Stimulated activated CD8-positive, alpha-beta memory T cell treated with anti-CD3 and anti-CD28 coated beads, Interleukin-7, amount 100 ng/mL, for 4 hours (primary cell): Measurements from ENCODE around the gene GSTA4.
"Not testable (repeated sequence)": the region's sequence is repeated elsewhere in the genome, so short reads cannot be mapped to it uniquely, and the experiment has no call there.

Source experiments
- DNase-seq, 2 donors: peaks; one replicate each; pipeline ENCODE4 v3.0.0-alpha.2; 2020; ENCODE audit warnings: low read depth in 2 of 2

Gene GSTA4

DNA sequence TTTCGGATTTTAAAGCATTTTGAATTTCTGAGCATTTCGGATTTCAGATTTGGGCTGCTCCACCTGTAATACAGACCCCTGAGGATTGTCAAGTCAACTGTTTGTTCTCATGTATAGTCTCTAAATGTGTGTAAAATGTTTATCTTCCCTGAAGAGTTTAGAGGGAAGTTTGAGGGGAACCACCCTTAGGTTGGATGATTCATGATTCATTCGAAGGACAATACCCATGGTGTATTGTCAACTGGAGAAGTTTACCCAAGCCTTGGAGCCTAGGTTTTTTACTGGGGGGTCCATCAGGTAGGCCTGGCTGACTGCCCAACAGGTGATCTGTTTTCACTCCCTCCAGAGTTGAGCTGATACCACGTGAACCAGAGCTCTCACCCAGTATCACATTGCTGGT, 18.9 kb downstream of the GSTA4 start:
- no peak for DNase-seq

DNA sequence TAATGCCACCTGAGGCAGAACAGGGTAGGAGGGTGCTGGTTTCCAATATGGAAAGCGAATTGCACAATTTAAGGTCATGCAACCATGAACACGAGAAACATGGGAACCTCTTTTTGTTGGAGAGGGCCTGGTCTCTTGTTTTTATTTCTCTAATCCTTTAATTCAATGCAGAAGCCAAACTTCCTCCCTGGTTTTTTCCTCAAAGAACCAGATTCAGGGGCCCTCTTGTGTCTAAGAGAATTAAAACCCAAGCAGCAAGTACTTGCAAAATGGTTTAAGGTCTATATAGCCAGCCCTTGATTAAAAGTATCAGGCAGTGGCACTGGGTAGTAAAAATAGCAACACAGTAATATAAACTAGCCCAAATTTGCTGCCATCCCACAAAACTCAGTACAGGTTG, 19.5 kb downstream of the GSTA4 start:
- DNase-seq = no peak

DNA sequence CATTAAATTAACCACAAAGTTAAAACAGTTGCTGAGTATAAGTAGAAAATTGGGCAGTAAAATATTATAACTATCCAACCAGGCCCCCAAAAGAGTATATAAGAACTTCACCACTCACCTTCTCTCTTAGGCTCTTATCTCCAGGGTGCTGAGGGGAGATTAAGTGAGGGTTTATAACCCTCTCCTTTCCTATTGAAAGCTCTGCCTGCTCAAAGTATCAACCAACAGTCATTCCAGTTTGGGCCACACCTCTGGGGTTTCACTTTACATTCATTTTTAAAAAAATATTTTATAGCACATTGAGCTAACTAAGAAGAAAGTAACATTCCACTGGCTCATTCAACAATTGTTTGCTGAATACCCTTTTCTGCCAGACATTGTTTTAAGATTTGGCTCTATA, 22.1 kb downstream of the GSTA4 start:
- no peak for DNase-seq

DNA sequence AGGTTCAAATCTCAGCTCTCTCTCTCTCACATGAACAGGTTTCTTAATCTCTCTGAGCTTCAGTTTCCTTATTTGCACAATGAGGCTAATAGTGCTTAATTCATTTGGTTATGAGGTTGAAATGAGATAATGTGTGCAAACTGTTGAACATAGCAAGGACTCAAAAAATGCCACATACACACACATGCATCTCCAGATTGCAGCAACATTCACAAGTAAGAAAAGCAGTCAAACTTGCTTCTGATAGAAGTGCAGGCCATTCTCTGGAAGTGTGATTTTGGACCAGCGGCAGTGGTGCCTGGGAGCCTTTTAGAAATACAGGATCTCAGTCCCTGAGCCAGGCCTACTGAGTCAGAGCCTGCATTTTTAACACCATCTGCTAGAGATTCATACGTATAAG, 25.7 kb downstream of the GSTA4 start:
- DNase-seq = no peak

DNA sequence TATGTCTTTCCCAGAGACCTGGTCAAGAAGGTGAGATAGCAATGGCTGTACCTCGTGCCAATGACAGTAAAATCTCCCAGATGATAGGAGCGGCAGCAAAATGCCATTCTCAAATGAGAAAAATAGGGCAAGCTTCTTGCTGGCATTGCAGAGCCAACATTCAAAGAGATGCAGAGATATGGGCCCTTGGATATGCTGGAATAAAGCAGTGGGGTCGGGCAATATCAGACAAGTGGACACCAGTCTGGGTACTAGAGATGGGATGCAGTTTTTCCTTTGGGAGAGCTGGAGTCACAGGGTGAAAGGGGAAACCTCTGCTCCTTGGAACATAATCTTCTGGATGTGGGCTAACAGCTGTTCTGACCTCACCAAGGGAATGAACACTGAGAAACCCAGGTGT, 29.0 kb downstream of the GSTA4 start:
- DNase-seq = no peak

DNA sequence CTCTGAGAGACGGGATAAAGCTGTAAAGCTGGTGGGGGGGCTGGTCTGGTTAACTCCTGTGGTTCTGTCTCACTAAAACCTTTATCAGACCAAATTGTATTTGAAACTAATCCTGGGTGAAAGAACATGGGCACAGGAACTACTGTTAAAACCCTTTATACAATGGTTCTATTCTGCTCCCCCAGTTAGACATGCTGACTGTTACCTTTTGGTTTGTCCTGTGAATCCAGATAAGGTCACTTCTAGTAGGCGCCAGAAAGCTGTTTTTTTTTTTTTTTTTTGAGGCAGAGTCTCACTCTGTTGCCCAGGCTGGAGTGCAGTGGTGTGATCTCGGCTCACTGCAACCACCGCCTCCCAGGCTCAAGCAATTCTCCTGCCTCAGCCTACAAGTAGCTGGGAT, 29.7 kb downstream of the GSTA4 start:
- no peak for DNase-seq

DNA sequence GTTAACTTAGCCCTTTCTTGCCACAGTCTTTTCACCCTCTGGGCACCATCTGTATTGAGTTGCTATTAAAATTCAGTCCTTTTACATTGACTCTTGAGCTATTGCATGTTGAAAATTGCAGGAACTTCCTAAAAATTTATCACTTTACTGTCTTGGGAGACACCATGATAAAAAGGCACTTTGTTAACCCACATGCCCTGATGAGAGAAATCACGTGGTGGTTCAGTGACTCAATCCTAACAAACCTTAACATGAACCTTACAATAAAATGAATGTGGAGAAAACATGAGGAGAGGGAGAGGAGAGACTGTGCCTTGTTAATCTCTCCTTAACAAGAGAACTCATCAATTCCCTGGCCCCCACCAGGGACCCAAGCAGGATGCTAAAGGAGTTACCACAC, 30.8 kb downstream of the GSTA4 start:
- DNase-seq = no peak

DNA sequence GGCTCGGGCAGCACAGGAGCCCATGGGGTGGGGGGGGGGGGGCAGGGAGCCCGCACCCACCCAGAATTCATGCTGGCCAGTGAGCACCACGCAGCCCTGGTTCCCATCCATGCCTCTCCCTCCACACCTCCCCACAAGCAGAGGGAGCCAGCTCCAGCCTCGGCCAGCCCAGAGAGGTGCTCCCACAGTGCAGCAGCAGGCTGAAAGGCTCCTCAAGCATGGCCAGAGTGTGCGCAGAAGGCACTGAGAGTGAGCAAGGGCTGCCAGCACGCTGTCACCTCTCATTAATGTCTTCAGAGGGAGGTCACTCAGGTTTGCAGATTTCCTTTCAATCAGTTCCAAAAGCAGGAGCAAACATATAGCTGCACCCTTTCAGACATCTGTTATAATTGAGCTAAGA, 32.4 kb downstream of the GSTA4 start:
- no peak for DNase-seq

DNA sequence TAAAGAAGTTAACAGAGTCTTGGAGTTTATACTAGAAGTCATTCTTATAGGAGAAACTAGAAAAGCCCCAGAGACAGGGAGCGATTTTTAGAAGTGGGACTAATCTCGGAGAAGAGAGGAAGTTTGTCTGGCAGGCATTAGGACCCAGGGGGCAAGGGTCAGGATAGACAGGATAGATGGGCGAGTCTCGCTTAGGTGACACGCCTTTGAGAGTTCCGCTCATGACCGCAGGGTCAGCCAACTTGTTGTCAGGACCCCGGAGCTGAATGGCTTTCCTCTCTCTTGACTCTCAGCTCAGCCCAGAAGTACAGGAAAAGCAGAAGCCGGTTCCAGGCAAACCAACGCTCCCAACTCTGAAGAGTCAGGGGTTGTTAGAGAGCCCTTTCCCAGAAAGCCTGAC, 34.1 kb downstream of the GSTA4 start:
- DNase-seq = not testable (repeated sequence)

DNA sequence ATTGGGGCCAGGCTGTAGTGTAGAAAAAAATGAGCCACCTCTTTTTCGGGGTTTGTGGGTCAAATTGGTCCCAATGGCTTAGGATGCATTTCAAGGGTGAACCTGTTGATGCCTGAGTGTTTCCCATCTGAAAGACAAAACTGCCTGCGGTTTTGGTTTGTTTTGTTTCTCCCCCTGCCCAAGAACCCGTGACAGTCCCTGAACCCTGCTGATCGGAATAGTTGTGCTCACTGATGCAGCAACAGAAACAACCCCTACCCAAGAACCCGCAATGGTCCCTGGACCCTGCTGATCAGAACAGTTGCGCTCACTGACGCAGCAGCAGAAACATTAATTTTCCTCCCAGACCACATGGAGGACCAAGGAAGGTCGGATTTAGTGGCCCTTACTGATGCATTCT, 34.9 kb downstream of the GSTA4 start:
- not testable (repeated sequence) for DNase-seq

DNA sequence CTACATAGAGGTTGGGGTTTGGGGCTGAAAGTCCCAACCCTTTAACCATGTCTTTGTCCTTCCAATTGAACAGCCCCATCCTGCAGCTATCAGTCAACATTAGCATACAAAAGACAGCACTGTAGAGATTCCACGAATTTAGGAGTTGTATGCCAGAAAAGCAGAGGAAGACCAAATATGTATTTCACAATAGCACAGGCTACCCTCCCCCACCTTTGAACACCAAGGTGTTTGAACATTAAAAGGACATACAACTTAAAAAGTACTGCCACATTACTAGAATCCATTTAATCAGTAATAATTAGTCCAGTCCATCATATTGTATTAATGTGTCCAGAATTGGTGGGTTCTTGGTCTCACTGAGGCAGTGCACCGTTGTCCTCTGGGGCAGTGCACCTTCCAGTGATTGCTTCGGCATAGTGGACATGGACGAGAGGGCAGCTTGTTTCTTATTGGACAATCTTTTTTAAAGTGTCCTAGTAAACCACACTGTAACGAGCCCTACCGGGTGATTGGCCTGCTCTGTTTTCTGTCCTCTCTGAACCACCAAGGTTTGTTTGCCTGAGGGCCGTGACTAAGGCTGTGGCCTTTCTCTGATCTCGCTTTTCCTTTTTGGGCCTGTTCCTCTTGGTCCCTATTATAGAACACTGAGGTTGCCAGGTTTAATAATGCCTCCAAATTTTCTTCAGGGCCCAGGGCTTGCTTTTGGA, 36.4 kb downstream of the GSTA4 start:
- DNase-seq = no peak

DNA sequence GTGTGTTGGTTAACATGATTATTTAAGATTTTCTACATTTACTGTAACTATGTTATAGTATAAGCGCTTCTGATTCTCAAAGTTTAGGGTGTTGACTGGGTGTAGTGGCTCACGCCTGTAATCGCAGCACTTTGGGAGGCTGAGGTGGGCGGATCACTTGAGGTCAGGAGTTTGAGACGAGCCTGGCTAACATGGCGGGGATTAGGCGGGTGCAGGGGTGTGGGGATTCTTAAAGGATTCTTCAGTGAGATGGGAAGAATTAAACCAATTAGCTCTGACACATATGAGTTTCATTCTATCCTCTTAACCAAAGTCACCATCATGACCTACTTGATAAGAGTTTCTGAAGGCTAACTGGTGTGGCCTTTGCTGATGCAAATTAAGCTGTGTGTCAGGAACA, 39.2 kb downstream of the GSTA4 start:
- no peak for DNase-seq

DNA sequence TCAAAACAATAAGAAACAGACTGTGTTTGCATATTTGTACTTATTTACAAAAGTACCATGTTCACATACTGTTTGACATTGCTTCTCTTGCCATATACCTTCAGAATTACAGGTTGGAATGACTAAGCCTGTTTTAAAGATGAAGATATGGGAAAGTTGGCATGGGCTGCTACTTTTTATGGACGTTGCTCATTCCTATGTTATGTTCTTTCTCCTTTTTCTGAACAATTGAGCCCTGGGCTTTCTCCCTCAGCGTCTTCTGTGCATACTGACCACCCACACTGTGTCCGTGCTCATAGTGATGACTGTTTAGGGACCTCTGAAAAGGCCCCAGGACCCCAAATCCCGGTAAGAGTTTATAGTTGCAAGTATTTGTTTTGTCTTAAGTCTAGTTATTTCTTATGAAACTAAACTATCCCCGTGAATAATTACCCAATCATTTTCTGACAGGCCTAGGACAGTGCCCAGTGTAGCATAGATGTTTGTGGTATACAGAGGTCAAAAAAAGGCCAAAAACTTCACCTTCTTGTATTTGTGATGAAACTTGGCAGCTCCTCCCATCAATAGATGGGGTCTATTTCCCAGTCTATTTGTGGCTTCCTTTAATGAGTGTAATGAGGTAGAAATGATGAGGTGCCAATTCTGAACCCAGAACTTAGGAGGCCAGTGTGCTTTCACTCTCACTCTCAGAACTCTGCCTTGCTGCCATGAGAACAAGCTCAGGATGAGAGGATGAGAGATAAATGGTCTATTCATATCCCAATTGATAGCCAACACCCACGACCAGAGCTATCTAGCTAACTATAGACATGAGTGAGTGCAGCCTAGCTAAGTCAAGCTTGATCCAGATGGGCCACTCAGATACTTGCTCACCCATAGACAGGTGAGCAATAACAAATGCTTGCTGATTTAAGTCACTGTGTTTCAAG, 40.9 kb downstream of the GSTA4 start:
- no peak for DNase-seq

DNA sequence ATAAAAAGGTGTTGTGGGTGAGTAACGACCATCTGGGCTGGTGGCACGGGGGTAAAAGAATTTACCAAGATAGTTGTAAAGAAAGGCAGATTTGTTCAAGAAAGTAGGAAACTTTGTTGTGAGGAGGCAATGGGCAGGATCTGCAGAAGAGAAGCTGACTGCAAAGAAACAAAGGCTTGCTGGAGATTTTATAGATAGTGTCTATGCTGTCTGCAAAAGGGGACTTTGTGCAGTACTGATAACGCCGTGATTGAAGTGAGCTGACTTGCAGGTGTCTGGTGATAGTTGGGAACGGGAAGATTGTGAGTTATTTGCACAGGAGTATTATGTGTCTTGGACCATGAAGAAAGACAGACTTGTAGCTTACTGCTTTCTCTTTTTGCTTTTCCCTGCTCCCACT, 48.8 kb downstream of the GSTA4 start:
- DNase-seq = no peak

DNA sequence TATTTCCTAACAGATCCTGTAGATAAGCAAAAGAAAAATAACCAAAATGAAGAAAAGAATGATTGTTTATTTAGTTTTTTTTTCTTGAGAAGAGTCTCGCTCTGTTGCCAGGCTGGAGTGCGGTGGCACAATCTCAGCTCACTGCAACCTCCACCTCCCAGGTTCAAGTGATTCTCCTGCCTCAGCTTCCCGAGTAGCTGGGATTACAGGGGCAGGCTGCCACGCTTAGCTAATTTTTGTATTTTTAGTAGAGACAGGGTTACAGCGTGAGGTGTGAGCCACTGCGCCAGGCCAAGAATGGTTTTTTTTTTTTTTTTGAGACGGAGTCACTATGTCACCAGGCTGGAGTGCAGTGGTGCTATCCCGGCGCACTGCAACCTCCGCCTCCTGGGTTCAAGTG, 52.3 kb downstream of the GSTA4 start:
- DNase-seq = not testable (repeated sequence)

DNA sequence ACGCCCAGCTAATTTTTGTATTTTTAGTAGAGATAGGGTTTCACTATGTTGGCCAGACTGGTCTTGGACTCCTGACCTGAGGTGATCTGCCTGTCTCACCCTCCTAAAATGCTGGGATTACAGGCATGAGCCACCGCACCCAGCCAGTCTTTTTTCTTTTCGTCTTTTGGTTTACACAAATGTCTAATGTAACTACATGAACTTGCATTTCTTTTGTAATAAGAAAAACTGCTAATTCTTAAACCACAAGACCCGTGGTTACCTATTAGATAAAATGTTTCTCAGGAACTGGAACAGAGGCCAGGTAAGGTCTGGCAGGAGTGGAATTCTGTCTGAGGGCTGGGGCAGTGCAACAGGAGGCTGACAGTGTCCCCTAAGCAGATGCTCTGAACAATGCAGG, 52.9 kb downstream of the GSTA4 start:
- no peak for DNase-seq

DNA sequence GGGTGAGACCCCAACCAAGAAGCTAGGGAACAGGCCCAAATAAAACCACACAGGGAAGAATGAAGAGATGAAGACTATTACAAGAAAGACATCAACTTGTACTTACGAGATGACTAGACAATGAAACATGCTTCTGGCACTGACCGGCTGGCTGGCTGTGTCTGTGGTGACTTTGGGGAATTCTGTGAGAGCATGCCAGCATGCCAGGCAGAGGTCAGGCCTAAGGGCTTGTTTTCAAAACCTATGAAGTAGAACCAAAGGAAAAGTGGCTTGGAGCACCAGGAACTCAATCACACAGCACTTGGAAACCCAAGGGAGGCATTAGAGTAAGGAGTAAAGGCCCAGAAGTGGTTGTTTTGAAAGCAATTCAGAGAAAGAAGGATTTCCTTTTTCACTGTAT, 57.2 kb downstream of the GSTA4 start:
- DNase-seq = no peak

DNA sequence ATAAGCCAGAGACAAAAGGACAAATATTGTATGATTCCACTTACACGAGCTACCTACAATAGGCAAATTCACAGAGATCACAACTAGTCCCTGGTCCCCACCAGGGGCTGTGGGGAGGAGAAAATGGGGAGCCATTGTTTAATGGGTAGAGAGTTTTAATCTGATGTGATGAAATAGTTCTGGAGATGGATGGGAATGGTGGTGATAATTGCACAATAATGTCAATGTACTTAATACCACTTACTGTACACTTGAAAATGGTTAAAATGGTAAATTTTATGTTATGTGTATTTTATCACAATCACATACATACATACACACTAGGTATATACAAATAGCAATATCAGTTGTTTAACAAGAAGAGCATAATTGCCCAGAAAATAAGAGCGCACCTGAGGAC, 61.3 kb downstream of the GSTA4 start:
- no peak for DNase-seq

DNA sequence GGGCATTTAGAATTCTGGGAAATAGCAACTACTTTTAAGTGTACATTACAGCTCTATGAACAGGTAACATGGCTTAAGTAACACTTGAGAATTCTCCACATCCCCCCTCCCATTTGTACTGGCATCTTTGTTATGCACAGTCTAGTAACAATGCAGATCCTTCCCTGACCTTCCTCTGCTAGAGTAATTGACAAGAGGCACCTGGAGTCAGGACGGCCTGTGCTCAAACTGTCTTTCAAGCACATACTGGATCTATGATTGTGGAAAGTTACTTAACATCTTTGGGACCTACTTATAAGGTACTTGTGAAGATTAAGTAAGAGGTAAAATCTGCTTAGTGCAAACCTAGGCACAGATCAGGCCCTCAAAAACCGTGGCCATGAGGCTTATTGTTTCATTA, 63.7 kb downstream of the GSTA4 start:
- DNase-seq = no peak

DNA sequence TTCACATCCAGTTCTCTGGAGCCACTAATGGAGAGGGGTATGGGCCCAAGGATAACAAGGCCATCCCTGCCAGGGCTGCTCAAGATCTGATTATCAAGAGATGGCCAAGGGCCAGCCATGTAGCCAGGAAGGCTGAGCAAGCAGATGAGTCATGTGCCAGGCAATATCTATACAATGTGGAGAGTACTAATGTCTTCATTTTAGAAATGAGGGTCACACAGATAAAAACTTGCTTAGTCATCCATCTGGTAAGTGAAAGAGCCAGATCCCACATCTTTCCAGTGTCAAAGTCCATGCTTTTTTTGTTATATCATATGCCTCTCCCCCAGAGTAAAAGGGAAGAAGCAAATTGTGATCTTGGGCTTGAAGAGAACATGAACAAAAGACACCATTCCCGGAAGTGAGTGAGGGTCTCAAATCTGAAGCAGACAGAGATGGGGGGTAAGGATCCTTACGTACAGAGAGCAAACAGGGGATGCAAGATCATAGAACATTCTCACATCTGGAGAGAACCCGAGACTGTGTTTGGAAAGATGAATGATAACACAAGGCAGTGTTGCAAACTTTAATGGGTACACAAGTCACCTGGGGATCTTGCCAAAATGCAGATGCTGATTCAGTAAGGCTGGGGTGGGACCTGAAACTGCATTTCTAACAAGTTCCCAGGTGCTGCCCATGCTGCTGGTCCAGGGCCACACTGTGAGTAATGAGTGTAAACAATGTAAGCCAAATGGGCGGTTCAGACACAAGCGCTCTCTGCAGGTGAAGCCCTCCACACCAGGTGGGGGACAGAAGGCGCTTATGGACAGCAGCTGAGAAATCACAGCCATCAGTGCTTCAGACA, 65.5 kb downstream of the GSTA4 start:
- no peak for DNase-seq
